ENCODE data around the gene CTBP2. TPM values are rescaled to one million over a fixed set of nuclear protein-coding genes. Genes with fewer than 3 reads are reported as not detected.

CTBP2 gene
- total and polyA plus RNA-seq, 10 of the 15 experiments (the other 5 are each of a cell fraction or from before 2014, with no cell fraction given): 0.02 to 0.72 (median 0.06) TPM; not detected in 2

GRCh38 chr10:124956764-124957163 lies 203.6 kb downstream of the CTBP2 start (continued):
- TF ChIP-seq ZBTB40 (IDR thresholded peaks at IDR 0.05; ENCODE audit: borderline replicate concordance) (no peak), MTA2 (IDR thresholded peaks at IDR 0.05; ENCODE audit: low read depth) (no peak), SMAD1 (IDR thresholded peaks at IDR 0.05; ENCODE audit: low read depth, partially characterized antibody) (no peak), ZNF217 (IDR thresholded peaks at IDR 0.05) (no peak), MXI1 (IDR thresholded peaks at IDR 0.05; ENCODE audit: low read depth, low read length) (no peak), RELB (IDR thresholded peaks at IDR 0.05; ENCODE audit: low read depth) (no peak), CEBPZ (IDR thresholded peaks at IDR 0.05; ENCODE audit: low read depth, low read length) (no peak), GABPA (IDR thresholded peaks at IDR 0.05; ENCODE audit: low read depth) (no peak)

Data from GM12878 (cell line).